K562 (cell line): ENCODE results near the gene ASB2. TPM values are rescaled to one million over a fixed set of nuclear protein-coding genes. Genes with fewer than 3 reads are reported as not detected.

Experiments
- ATAC-seq: fragments of 200-7000 bp; cut with Tn5 transposase; 3 replicates; pipeline ENCODE4 v1.9.1; 2020; ENCODE audit warnings: moderate library complexity
- BruUV-seq: library from RNA; stranded (reverse); fragments of 400-500 nt; replicated peaks from 2 replicates; lab custom pipeline; 2021; lab: Mats Ljungman, UMichigan
- CTCF ChIA-PET: fragments of 300-600 bp; formaldehyde crosslinking; extraction: SDS; loops from one replicate; lab custom pipeline; 2021; ENCODE audit warnings: low intra/inter-chr PET ratio; lab: Yijun Ruan, JAX
- POLR2A ChIA-PET: fragments of 300-600, 350-650 bp; sonication (Branson Sonifier 250); formaldehyde crosslinking; extraction: SDS; loops from one replicate; lab custom pipeline; 2021; ENCODE audit warnings: antibody characterized with exemption, inconsistent platforms; lab: Yijun Ruan, JAX
- DNase-seq, 4 experiments: peaks; one replicate each; pipeline versions ENCODE4 v3.0.0 to v3.0.0-alpha.2; 2011 to 2018; ENCODE audit warnings: low spot score in 3 of 4, mixed read lengths in 3 of 4; ENCODE audit errors: extremely low read depth in 1 of 4
- FAIRE-seq: peaks from 2 replicates; lab custom pipeline; 2011; peaks lifted over from hg19 to GRCh38; lab: Jason Lieb, UNC
- H2AFZ ChIP-seq: 2 replicates; pipeline ENCODE4 v1.6.0; 2011; ENCODE audit warnings: low read depth, low read length, control low read depth, inconsistent platforms
- H3K27ac ChIP-seq: fragments of 200-600 bp; 3 replicates; pipeline ENCODE4 v1.8.0; 2011; ENCODE audit warnings: low read depth, mild to moderate bottlenecking, control low read depth, inconsistent platforms, low read length, moderate library complexity, mixed read lengths; ENCODE audit errors: extremely low read depth
- H3K27me3 ChIP-seq, 2 experiments: fragments of 300-600 bp in 1 of 2; 2 replicates in 1 of 2; 3 replicates in 1 of 2; pipeline versions ENCODE4 v1.6.0 to v1.8.0; 2011; ENCODE audit warnings: inconsistent platforms in 2 of 2, low read length in 2 of 2, mild to moderate bottlenecking in 1 of 2, mixed read lengths in 1 of 2, moderate library complexity in 1 of 2; ENCODE audit not compliant: control insufficient read depth in 2 of 2, insufficient read depth in 2 of 2
- H3K36me3 ChIP-seq: fragments of 300-600 bp; 3 replicates; pipeline ENCODE4 v1.8.0; 2011; ENCODE audit warnings: mild to moderate bottlenecking, low read length, inconsistent platforms; ENCODE audit not compliant: control insufficient read depth, insufficient read depth
- H3K4me1 ChIP-seq, 2 experiments: fragments of 200-600 bp in 1 of 2; replicated peaks in 1 of 2; 2 replicates in 1 of 2; 3 replicates in 1 of 2; pipeline versions ENCODE4 v1.5.1 to v1.8.0; 2011; ENCODE audit warnings: inconsistent platforms in 2 of 2, low read length in 2 of 2, mild to moderate bottlenecking in 1 of 2, mixed read lengths in 1 of 2, moderate library complexity in 1 of 2; ENCODE audit not compliant: control insufficient read depth in 2 of 2, insufficient read depth in 2 of 2
- H3K4me2 ChIP-seq: 2 replicates; pipeline ENCODE4 v1.6.1; 2011; ENCODE audit warnings: low read length, control low read depth, inconsistent platforms, mixed read lengths; ENCODE audit not compliant: insufficient read depth
- H3K4me3 ChIP-seq: fragments of 200-600 bp; sonication (generic), shearing (Covaris generic); 2 replicates; pipeline ENCODE4 v1.5.1; 2016; ENCODE audit warnings: control low read depth, inconsistent platforms
- H3K79me2 ChIP-seq: fragments of 200-600 bp; 3 replicates; pipeline ENCODE4 v1.8.0; 2011; ENCODE audit warnings: low read length, inconsistent platforms; ENCODE audit not compliant: control insufficient read depth, insufficient read depth
- H3K9ac ChIP-seq, 2 experiments: 2 replicates each; pipeline versions ENCODE4 v1.6.0 to v1.6.1; 2011; ENCODE audit warnings: low read depth in 2 of 2, low read length in 2 of 2, control low read depth in 1 of 2, inconsistent platforms in 1 of 2, mild to moderate bottlenecking in 1 of 2, mixed read lengths in 1 of 2; ENCODE audit not compliant: insufficient read depth in 1 of 2
- H3K9me1 ChIP-seq: one replicate; pipeline ENCODE4 v1.6.0; 2011; ENCODE audit warnings: inconsistent platforms, mild to moderate bottlenecking, low read length, moderate library complexity; ENCODE audit not compliant: control insufficient read depth, insufficient read depth
- H3K9me3 ChIP-seq: replicated peaks from 2 replicates; pipeline ENCODE4 v1.5.1; 2011; ENCODE audit warnings: low read depth, low read length, inconsistent platforms; ENCODE audit not compliant: control insufficient read depth, insufficient read depth
- H4K20me1 ChIP-seq: replicated peaks from 2 replicates; pipeline ENCODE4 v1.6.1; 2011; ENCODE audit warnings: low read length, inconsistent platforms, mixed read lengths; ENCODE audit not compliant: control insufficient read depth, insufficient read depth
- ATF3 ChIP-seq, 2 experiments: fragments of 450-650 bp in 1 of 2; sonication (generic) in 1 of 2; formaldehyde crosslinking in 1 of 2; IDR thresholded peaks in 1 of 2; conservative IDR thresholded peaks in 1 of 2; 2 replicates each; pipeline versions ENCODE4 v1.6.1 to v1.8.1; 2016 to 2023; ENCODE audit warnings: mild to moderate bottlenecking in 2 of 2, moderate library complexity in 2 of 2, inconsistent platforms in 1 of 2, missing genetic modification reagents in 1 of 2
- CTBP1 ChIP-seq: fragments of 450-650 bp; IDR thresholded peaks from 2 replicates; pipeline ENCODE4 v1.6.1; 2016; ENCODE audit warnings: borderline replicate concordance
- EGR1 ChIP-seq: fragments of 450-650 bp; conservative IDR thresholded peaks from 2 replicates; pipeline ENCODE4 v1.6.1; 2017; ENCODE audit warnings: mild to moderate bottlenecking
- FOSL1 ChIP-seq: fragments of 200-800 bp; sonication (Bioruptor generic); conservative IDR thresholded peaks from 2 replicates; pipeline ENCODE4 v1.6.1; 2016; ENCODE audit warnings: missing genetic modification characterization, missing compliant biosample characterization
- JUN ChIP-seq, 2 experiments: sonication (generic) in 1 of 2; formaldehyde crosslinking in 1 of 2; IDR thresholded peaks; 2 replicates each; pipeline versions ENCODE4 v1.6.1 to v1.8.0; 2012 to 2022; ENCODE audit warnings: borderline replicate concordance in 2 of 2, mild to moderate bottlenecking in 2 of 2, improper control_type of control experiment in 1 of 2, low read depth in 1 of 2, low read length in 1 of 2, missing genetic modification reagents in 1 of 2
- JUND ChIP-seq, 2 experiments: IDR thresholded peaks; 2 replicates in 1 of 2; 3 replicates in 1 of 2; pipeline ENCODE4 v1.6.1; 2011; ENCODE audit warnings: borderline replicate concordance in 2 of 2, low read depth in 2 of 2, low read length in 2 of 2, improper control_type of control experiment in 1 of 2, missing biosample characterization in 1 of 2, missing genetic modification characterization in 1 of 2, missing genetic modification reagents in 1 of 2
- PHB2 ChIP-seq: fragments of 450-650 bp; IDR thresholded peaks from 2 replicates; pipeline ENCODE4 v1.6.1; 2017; ENCODE audit warnings: low read depth
- RNF2 ChIP-seq: sonication (generic); IDR thresholded peaks from 2 replicates; pipeline ENCODE4 v1.6.1; 2016
- SMARCA4 ChIP-seq: fragments of 450-650 bp; IDR thresholded peaks from 2 replicates; pipeline ENCODE4 v1.6.1; 2016
- SOX6 ChIP-seq: fragments of 450-650 bp; IDR thresholded peaks from 2 replicates; pipeline ENCODE4 v1.6.1; 2014; ENCODE audit warnings: mild to moderate bottlenecking
- ZKSCAN8 ChIP-seq: fragments of 200-800 bp; sonication (Bioruptor generic); IDR thresholded peaks from 2 replicates; pipeline ENCODE4 v1.6.1; 2016; ENCODE audit warnings: missing genetic modification characterization, missing compliant biosample characterization
- ZNF175 ChIP-seq: fragments of 200-800 bp; sonication (Bioruptor generic); IDR thresholded peaks from 2 replicates; pipeline ENCODE4 v1.6.1; 2016; ENCODE audit warnings: low read depth, mild to moderate bottlenecking, missing genetic modification characterization, missing compliant biosample characterization
- ZNF740 ChIP-seq, 3 experiments: fragments of 200-800 bp in 1 of 3; sonication (Bioruptor generic) in 1 of 3; sonication (generic) in 1 of 3; formaldehyde crosslinking in 1 of 3; IDR thresholded peaks; 2 replicates each; pipeline versions ENCODE4 v1.6.1 to v1.8.0; 2016 to 2022; ENCODE audit warnings: mild to moderate bottlenecking in 2 of 3, missing compliant biosample characterization in 2 of 3, missing genetic modification characterization in 2 of 3, missing genetic modification reagents in 1 of 3
- ZNF764 ChIP-seq: fragments of 250-450 bp; sonication (Bioruptor Pico); IDR thresholded peaks from 2 replicates; pipeline ENCODE4 v1.4.0; 2020; ENCODE audit warnings: low read depth, mild to moderate bottlenecking, moderate library complexity
- WGBS: fragments of 100-300 bp; shearing (Covaris generic); methylation state at CpG from one replicate; pipeline ENCODE4 v1.1.6; 2016; ENCODE audit warnings: low coverage, mixed read lengths; ENCODE audit not compliant: insufficient coverage; ENCODE audit errors: missing lambda C conversion rate; 5-methylcytosine and 5-hydroxymethylcytosine counted together
- in situ Hi-C: fragments of 300-500 bp; cut with MboI; formaldehyde crosslinking; loops from 4 replicates; pipeline ENCODE4 v1.15.0; 2018; ENCODE audit warnings: inconsistent platforms, mixed read lengths
- intact Hi-C: fragments of 100-400 bp; cut with micrococcal nuclease; formaldehyde crosslinking; loops from 2 replicates; pipeline ENCODE4 v1.14.2; 2022
- polyA plus RNA-seq, 8 experiments: library from polyadenylated mRNA; depleted of rRNA in 4 of 8; stranded (reverse) in 5 of 8; unstranded in 3 of 8; fragments of >200 nt; fragmentation: Nextera tagmentation in 2 of 8; fragmentation: Illumina TruSeq in 1 of 8; extraction: Ambion mirVana in 2 of 8; extraction: Trizol in 1 of 8; gene quantifications; 2 replicates each; pipeline versions ENCODE4 v1.2.1 to v1.2.3, GENCODE V29; 2011 to 2014; ENCODE audit warnings: inconsistent platforms in 1 of 8, missing spikeins in 1 of 8
- total RNA-seq, 7 experiments: library from RNA; depleted of rRNA in 6 of 7; stranded (reverse); fragments of >200 nt in 6 of 7; fragmentation: Illumina TruSeq in 2 of 7; extraction: Trizol in 2 of 7; gene quantifications; 2 replicates each; pipeline versions ENCODE4 v1.2.1 to v1.2.3, GENCODE V29; 2011 to 2021; ENCODE audit warnings: low replicate concordance in 1 of 7
- TF ChIP-seq, protein P1 (sequence below): fragments of 450-650 bp; formaldehyde crosslinking; IDR thresholded peaks from 2 replicates; pipeline ENCODE4 v1.4.0; 2020; ENCODE audit warnings: mild to moderate bottlenecking, moderate library complexity

Gene ASB2
- total and polyA plus RNA-seq, 9 of the 15 experiments (the other 6 are each of a cell fraction or from before 2014, with no cell fraction given): not detected

GRCh38 chr14:93959239-93960107 lies 16.9 kb downstream of the ASB2 start:
- no peak overlapping the region for H3K9ac ChIP-seq
- intact Hi-C loops: no loop called here
- under 1% methylated on average over 13 of the region's 23 CpGs for WGBS
- TF ChIP-seq, protein P1, sequence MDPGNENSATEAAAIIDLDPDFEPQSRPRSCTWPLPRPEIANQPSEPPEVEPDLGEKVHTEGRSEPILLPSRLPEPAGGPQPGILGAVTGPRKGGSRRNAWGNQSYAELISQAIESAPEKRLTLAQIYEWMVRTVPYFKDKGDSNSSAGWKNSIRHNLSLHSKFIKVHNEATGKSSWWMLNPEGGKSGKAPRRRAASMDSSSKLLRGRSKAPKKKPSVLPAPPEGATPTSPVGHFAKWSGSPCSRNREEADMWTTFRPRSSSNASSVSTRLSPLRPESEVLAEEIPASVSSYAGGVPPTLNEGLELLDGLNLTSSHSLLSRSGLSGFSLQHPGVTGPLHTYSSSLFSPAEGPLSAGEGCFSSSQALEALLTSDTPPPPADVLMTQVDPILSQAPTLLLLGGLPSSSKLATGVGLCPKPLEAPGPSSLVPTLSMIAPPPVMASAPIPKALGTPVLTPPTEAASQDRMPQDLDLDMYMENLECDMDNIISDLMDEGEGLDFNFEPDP (CRISPR knock-in tag): no peak
- TF ChIP-seq SOX6 (peak; percentile 38; the same call in 1 of the 2 replicates), RNF2 (no peak), CTBP1 (0 out of 2 replicates have a peak, but pooled peaks have one; percentile 14), EGR1 (0 out of 2 replicates have a peak, but pooled peaks have one; percentile 9), ATF3 (IDR thresholded peaks at IDR 0.05) (peak; percentile 80), ATF3 (CRISPR knock-in tag; conservative IDR thresholded peaks at IDR 0.05) (no peak), ZKSCAN8 (CRISPR knock-in tag) (no peak), PHB2 (no peak), JUND (IDR thresholded peaks at IDR 0.05; ENCODE audit: borderline replicate concordance, low read depth, low read length) (peak; percentile 48; the same call in 1 of the 2 replicates), JUND (tag; IDR thresholded peaks at IDR 0.05; ENCODE audit: borderline replicate concordance, low read depth, low read length) (peak; percentile 31; the same call in 1 of the 3 replicates), ZNF764 (no peak), ZNF740 (CRISPR knock-in tag; IDR thresholded peaks at IDR 0.05) (no peak), ZNF740 (tag; IDR thresholded peaks at IDR 0.05) (no peak), ZNF175 (CRISPR knock-in tag) (0 out of 2 replicates have a peak, but pooled peaks have one; percentile 29), SMARCA4 (no peak; the same call in 1 of the 2 replicates), FOSL1 (tag) (peak; percentile 75), JUN (IDR thresholded peaks at IDR 0.05; ENCODE audit: borderline replicate concordance, low read depth, low read length) (peak; percentile 71), JUN (CRISPR knock-in tag; IDR thresholded peaks at IDR 0.05; ENCODE audit: borderline replicate concordance) (no peak)

More at GRCh38 chr14:93959239-93960107, 16.9 kb downstream of the ASB2 start:
- Histone ChIP-seq H3K27me3 (peaks cover 2 to 12% of the 10 kb centered on the region in 2 experiments; a peak in 2 of 5 replicates), H2AFZ (no peak overlapping the region), H3K27ac (no peak overlapping the region), H3K4me2 (no peak overlapping the region), H3K36me3 (no peaks in the 10 kb centered on the region), H3K9me1 (no peaks in the 10 kb centered on the region), H3K4me1 (peaks cover 0 to 8% of the 10 kb centered on the region in 2 experiments; a peak in 1 of 5 replicates), H4K20me1 (no peaks in the 10 kb centered on the region), H3K9me3 (no peaks in the 10 kb centered on the region), H3K79me2 (no peaks in the 10 kb centered on the region), H3K4me3 (no peak overlapping the region)
- peak; percentile 13 to 30 (median 17) for DNase-seq
- peak; percentile 34; the same call in 1 of the 3 replicates for ATAC-seq
- BruUV-seq: no TSS peak
- FAIRE-seq: no peak
- ChIA-PET CTCF (no interaction called here), POLR2A (no interaction called here)
- in situ Hi-C loops: no loop called here
